ENCODE measurements around the gene CPD.
"Not testable (repeated sequence)": the region's sequence is repeated elsewhere in the genome, so short reads cannot be mapped to it uniquely, and the experiment has no call there.

CPD gene

DNA sequence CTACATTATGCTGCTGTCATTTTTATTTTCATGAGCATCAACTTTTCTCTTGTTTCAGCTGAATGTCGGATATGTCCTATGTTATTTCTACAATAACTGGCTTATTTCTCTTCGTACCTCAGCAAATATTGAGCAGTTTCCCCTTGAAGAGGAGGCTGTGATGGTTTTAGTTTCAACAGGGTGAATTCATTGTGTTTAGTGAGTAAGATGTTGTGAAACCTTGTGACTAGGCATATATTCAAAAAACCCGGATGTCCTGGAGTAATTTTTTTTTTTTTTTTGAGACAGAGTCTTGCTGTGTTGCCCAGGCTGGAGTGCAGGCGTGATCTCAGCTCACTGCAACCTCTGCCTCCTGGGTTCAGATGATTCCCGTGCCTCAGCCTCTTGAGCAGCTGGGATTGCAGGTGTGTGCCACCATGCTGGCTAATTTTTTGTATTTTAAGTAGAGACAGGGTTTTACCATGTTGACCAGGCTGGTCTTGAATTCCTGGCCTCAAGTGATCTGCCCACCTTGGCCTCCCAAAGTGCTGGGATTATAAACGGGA lies 11.1 kb downstream of the CPD start:
- DNase-seq, result no peak

DNA sequence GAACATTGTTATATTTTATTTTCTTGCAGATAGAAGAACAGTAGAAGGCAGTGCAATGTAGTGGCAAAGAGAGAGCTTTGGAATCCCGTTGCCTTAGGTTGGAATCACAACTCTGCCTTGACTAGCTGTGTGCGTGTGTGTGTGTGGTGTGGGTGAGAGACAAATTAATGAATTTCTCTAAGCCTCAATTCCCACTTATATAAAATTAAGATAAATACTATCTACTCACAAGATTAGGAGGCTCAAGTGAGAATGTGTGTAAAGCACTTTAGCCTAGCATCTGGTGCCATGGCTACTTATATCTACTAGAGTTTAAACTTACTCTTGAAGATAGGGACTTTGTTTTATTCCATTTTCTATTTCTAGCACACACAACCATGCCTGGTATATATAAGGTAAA lies 12.8 kb downstream of the CPD start:
- no peak for DNase-seq

DNA sequence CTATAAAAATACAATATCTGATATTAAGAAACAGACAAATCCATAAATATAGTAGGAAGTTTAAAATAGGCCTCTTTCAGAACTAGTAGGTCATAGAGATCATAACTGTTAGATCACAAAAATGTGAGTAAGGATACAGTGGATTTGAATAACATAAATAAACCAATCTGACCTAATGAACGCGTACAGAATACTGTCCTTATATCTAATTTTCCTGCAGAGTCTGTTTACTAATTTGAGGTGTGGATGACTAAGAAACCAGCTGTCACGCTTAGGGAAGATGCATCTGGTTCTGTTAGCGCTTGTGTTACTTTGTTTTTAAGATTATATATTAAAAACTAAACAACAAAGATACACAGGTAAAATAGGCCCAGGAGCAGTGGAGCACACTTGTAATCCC lies 14.8 kb downstream of the CPD start:
- DNase-seq, result no peak

DNA sequence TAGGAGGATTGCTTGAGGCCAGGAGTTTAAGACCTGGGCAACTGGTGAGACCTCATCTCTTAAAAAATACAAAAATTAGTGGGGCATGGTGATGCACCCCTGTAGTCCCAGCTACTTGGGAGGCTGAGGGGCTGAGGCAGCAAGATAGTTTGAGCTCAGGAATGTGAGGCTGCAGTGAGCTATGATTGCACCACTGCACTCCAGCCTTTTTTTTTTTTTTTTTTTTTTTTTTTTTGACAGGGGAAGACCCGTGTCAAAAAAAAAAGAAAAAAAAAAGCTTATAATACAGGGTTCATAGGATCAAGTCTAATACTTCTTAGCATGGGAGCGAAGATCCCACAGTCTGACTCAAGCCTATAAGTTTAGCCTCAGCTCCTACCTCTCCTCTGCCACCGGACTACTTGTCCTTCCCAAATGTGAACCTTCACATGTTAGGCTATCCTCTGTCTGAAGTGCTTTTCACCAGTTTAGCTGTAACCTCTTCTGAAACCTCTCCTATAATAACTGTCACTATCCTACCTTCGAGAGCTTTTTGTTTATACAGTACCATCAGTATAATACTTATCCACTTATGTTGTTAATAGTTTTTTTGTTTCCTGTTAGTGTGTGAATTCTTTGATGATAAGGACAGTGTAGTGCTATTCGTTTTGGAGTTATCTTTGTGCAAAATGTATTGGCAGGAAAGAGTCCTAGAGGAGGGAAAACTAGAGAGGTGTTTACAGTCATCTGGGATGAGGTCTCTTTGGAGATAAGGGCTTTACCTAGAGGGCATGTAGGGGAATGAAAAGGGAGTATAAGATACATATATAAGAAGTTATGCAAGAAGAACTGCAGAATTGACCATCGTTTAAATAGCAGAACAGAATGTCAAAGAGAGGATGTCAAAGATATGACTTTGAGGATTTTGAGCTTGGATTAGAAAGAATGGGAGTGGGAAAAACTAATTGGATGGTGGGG lies 15.5 kb downstream of the CPD start:
- DNase-seq, result no peak

DNA sequence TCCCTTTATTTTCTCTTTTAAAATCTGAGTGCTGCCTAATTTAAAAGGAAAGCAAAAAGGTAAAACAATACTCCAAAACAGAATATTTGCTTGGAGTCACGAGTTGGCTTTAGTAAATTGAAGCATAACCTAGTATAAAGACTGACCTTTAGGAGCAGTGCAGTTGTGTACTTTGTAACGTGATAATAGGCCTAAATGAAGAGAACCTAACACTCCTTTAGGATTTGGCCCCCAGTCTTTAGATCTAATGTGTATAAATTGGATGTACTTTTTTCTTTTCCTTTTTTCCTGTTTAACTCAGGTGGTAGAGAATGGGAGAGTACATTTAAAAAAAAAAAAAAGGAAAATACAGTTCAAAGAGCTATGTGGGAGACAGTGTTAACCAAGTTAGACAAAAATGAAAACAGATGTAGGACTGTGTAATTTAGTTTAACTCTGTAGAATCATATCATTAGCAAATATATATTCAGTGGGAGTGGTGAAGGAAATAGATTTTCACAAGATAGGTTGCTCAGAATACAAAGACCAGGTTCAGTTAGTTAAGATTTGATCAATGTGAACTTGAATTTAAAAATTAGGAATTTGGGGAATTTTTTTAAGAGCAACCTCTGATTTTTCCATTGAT lies 16.8 kb downstream of the CPD start:
- no peak for DNase-seq

DNA sequence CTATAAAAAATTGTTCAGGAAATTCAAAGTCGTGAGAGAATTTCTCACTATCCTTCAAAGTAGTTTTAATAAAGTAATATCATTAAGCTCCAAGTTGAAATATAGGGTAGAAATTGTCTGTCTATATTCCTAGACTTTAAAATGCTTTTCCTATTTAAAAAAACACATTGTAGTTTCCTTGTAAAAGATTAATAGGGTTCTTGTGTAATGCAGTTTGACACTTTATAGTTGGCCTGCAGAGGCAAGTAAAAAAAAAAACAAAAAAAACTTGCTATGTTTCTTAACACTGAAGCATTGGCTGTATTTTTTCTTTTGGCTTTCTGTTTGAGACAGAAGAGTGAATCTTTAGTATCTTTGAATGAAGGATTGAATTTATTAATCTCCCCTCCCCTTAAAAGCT lies 17.4 kb downstream of the CPD start:
- DNase-seq, result no peak

DNA sequence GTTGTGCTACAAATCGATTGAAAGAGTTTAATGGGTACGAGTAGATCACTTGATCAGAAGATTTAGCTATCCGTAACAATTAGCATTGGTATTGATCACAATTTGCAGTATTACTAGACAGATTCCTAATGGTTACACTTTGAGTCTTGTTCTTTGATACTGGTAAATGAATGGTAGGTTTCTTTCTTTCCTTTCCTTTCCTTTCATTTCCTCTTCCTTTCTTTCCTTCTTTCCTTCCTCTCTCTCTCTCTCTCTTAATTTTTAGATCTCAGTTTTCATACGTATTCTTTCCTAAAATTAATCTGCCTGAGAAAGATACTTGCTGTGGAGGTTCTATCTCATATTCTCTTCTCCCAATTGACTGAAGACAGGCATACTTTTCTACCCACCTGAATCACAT lies 17.9 kb downstream of the CPD start:
- DNase-seq, result no peak

DNA sequence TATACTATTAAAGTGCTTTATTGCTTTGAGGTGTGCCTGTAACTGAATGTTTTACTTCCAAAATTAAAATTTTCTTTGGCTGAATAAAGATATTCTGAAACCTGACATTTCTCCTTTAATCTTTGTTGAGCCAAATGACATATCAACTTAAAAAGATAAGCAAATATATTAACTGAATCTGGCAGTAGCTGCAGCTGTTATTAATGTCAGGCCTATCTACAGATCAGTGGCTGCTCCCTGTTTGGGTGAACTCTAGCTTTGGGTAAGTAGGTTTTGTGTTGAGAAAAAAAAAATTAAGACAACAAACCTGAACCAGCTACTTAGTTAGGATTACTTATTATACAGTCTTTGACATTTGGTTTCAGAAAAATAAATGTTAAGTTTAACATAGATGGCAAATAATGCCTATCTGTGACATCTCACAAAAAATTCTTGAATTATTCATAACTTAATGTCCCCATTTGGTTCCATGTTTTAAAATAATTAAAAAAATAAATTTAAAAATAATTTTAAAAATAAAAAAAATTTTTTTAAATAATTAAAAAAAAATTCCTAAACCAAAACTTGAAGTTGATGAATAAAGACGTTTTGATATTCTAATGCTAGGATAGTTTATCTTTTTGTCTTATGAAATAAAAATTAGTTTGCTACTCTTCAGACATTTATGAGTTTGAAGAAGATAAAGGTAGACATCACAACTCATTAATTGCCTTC lies 19.8 kb downstream of the CPD start:
- DNase-seq, result no peak

DNA sequence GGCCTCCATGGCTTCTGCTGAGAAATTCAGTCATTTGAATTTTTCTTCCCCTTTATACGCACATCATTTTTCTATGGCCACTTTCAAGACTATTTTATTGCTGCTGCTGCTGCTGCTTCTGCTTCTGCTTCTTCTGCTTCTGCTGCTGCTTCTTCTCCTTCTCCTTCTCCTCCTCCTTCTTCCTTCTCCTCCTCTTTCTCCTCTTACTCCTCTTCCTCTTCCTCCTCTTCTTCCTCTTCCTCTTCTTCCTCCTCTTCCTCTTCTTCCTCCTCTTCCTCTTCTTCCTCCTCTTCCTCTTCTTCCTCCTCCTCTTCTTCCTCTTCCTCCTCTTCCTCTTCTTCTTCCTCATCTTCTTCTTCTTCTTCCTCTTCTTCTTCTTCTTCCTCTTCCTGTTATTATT lies 22.4 kb downstream of the CPD start:
- DNase-seq, result no peak

DNA sequence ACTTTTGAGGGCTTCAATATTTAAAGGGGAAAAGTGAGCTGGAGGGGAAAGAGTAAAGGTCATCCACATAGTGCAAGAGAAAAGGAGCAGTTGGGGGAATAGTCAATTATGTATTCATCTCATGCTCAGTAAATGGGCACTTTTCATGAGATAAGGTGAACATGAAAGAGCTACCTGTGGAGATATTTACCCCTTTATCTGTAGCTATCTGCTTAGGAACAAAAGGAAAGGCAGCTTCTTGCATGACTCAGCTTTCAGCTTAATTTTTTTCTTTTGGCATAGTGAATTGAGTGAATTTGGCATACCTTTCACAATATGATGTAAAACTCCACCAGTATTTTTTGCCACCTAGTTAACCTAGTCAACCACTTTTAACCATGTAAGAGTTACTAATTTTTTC lies 26.4 kb downstream of the CPD start:
- no peak for DNase-seq

DNA sequence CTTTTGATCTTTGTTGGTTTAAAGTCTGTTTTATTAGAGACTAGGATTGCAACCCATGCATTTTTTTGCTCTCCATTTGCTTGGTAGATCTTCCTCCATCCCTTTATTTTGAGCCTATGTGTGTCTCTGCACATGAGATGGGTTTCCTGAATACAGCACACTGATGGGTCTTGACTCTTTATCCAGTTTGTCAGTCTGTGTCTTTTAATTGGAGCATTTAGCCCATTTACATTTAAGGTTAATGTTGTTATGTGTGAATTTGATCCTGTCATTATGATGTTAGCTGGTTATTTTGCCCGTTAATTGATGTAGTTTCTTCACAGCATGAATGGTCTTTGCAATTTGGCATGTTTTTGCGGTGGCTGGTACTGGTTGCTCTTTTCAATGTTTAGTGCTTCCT lies 31.9 kb downstream of the CPD start:
- not testable (repeated sequence) for DNase-seq

DNA sequence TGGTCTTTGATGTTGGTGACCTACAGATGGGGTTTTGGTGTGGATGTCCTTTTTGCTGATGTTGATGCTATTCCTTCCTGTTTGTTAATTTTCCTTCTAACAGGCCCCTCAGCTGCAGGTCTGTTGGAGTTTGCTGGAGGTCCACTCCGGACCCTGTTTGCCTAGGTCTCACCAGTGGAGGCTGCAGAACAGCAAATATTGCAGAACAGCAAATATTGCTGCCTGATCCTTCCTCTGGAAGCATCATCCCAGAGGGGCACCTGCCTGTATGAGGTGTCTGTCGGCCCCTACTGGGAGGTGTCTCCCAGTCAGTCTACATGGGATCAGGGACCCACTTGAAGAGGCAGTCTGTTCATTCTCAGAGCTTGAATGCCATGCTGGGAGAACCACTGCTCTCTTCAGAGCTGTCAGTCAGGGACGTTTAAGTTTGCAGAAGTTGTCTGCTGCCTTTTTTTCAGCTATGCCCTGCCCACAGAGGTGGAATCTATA lies 33.3 kb downstream of the CPD start:
- not testable (repeated sequence) for DNase-seq

DNA sequence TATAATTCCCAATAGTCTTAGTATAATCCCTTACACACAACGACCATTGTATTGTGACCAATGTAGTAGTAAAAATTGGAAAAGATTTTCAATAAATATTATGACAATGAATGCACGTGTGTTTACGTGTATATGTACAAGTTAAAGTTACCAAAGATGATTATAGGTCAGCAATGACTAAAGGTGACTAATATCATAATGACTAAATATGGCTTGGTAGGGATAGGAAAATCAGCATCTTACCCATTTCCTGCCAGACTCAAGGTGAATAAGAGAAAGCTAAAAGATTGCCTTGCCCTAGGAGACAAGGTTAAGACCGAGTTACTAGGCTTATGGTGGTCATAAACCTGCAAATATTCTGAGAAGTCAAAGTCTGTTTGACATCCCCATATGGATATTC lies 34.4 kb downstream of the CPD start:
- no peak for DNase-seq

DNA sequence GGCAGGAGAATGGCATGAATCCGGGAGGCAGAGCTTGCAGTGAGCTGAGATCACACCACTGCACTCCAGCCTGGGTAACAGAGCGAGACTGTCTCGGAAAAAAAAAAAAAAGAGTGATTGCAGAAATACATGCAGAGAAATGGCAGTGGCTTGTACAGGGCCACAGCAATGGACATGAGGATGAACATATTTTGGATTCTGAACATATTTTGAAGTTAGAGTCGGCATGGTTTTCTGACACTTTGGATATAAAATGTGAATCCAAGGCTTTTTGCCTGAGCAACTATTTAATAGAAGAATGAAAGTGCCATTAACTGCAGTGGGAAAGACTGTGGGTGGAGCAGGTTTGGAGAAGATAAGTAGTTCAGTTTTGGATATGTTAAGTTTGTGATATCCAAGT lies 35.8 kb downstream of the CPD start:
- peak; percentile 39 for DNase-seq

DNA sequence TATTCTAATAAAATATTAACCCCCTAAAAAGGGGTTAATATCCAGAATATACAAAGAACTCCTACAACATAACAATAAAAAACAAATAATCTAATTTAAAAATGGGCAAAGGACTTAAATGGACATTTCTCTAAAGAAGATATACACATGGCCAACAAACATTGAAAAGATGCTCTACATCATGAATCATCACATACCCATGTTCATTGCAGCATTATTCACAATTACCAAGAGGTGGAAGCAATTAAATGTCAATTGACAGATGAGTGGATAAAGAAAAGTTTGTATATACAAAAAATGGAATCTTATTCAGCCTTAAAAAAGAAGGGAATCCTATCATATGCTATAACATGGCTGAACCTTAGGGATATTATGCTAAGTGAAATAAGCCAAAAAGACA lies 36.8 kb downstream of the CPD start:
- peak; percentile 22 for DNase-seq

DNA sequence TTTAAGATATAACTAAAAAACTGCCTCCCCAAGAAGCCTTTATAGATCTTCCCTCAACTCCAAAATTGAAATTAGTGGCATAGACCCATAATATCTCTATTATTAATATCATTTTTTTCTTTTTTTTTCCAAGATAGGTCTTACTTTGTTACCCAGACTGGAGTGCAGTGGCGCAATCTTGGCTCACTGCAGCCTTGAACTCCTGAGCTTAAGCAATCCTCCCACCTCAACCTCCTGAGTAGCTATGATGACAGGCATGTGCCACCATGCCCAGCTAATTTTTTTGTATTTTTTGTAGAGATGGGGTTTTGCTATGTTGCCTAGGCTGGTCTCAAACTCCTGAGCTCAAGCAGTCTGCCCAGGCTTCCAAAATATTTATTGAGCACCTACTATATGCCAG lies 39.3 kb downstream of the CPD start:
- DNase-seq, result not testable (repeated sequence)

DNA sequence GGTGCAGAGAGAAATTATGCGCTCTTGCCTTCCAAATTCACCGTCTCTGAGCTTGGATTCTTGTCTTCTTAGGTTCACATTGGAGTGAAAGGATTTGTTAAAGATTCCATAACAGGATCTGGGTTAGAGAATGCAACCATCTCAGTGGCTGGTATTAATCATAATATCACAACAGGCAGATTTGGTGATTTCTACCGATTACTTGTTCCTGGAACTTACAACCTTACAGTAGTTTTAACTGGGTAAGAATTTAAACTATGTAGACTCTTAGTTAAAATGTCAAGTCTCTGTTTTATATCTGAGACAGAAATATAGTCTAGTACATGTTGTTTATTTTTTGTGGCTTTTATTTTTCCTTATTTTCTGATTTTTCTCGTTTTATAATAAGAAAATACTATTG lies 42.9 kb downstream of the CPD start:
- DNase-seq, result no peak

DNA sequence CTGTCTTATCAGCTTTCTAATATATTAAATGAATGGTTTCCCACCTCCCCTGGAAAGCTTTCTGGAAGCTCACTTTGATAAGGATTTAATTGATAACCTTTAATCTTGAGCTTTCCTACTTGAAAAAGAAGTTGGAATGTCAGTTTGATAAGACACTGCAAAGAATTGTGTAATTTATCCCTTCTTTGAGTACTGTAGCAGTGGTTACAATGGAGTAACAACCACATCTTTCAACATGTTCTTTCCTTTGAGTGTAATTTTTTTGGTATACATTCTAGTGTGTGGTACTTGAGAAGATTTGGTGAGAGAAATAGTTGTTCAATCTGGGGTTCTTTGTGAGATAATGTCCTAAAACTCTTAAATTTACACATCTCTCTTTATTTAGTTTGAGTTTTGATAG lies 43.4 kb downstream of the CPD start:
- DNase-seq, result no peak

DNA sequence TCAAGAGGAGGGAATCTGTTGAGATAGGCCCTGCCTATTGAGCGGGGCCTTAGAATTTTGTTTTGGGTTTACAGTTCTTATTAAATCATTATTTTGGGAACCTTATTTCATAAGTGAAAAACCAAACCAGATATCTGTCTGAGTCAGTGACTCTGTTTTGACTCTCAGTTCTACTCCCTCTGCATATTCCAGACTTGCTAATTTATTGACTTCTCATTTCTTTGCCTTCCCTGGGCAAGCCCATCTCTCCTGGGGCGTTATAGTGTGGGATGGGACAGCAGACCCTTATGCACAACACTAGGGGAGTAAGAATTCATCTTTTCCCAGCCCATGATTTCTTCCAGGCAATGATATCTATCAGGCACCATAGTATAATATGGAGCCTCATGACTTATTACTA lies 45.7 kb downstream of the CPD start:
- DNase-seq, result no peak

DNA sequence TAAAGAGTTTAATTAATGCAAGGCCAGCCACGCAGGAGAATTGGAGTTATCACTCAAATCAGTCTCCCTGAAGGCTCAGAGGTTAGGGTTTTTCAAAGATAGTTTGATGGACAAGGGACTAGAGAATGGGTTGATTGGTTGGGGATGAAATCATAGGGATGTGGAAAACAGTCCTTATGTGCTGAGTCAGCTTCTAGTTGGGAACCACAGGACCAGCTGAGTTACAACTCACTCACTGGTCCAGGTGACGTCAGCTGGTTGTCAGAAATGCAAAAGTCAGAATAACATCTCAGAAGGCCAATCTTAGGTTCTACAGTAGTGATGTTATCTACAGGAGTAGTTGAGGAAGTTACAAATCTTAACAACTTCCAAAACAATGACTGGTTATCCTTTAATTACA lies 47.6 kb downstream of the CPD start:
- no peak for DNase-seq

DNA sequence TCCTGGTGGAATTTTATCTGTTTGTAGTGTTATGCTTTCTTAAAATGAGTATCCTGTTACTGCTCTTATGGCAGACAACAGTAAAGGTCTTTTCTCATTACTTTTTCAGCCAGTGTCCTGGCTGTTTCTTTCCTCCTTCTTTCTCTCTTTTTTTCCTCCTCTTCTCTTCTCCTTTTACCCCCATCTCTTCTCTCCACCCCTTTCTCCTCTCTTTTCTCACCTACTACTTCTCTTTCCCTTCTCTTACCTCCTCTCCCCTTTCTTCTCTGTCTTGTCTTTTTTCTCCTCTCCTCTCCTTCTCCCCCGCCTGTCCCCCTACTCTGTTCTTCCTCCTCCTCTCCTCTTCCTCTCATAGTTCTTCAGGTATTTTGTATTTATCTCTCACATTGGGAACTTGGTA lies 48.9 kb downstream of the CPD start:
- no peak for DNase-seq

DNA sequence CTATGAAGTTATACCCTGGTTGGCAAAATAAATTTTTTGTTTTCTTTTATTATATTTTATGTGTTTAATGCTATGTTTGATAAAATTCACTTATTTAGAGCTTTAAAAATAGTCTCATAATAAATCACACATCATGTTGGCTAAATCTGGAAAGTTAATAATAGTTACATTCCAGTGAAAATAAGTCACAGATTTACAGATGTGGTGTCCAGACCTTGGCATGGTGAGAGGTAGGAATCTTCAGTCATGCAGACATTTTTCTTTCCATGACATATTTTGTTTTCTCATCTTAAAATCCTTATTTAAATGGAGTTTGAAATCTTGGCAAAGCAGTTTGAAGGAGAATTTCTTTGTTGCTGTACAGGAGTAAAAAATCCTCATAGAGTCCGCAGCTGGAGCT lies 50.4 kb downstream of the CPD start:
- peak; percentile 77 for DNase-seq

DNA sequence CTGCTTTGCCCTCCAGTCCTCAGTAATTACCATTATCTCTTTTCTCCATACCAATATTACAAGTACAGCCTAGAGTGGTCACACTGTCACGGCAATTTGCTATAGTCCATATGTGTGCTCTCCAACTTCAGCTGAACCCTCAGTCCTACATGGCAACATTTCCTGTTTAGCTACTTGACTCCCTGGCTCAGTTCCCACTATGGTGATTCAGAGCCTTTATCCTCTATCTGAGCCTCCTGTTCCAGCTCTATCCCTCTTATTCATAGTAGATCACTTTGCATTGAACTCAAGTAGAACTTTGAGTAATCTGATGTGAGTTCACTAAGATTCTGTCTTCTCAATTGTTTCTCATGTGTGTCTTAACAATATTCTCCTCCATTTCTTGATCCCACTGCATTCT lies 54.8 kb downstream of the CPD start:
- peak; percentile 86 for DNase-seq

DNA sequence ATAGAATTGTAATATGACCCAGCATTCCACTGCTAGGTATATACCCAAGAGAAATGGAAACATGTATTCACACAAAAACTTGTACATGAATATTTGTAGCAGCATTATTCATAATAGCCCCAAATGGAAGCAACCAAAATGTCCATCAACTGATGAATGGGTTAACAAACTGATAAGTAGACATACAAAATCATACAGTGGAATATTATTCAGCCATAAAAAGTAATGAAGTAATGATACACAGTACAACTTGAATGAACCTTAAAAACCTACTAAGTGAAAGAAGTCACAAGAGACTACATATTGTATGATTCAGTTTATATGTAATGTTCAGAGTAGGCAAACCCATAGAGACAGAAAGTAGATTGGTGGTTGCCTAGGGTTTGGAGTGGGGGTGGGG lies 58.0 kb downstream of the CPD start:
- no peak for DNase-seq

Data from fibroblast of upper back skin (primary cell).